Left ventricle myocardium inferior (tissue), 1 donor: ENCODE data around the gene ERC1. TPM values are rescaled to one million over a fixed set of nuclear protein-coding genes. Genes with fewer than 3 reads are reported as not detected.

ENCODE experiments used
- DNase-seq: peaks from one replicate; pipeline ENCODE4 v3.0.0-alpha.2; 2020
- H3K27ac ChIP-seq: fragments of 200-600 bp; replicated peaks from 2 replicates; pipeline ENCODE4 v1.8.0; 2021
- H3K27me3 ChIP-seq: fragments of 200-600 bp; 2 replicates; pipeline ENCODE4 v1.8.0; 2021; ENCODE audit warnings: low read depth
- H3K36me3 ChIP-seq: fragments of 200-600 bp; 2 replicates; pipeline ENCODE4 v1.8.0; 2021
- H3K4me1 ChIP-seq: fragments of 200-600 bp; 2 replicates; pipeline ENCODE4 v1.8.0; 2021
- H3K4me3 ChIP-seq: fragments of 200-600 bp; 2 replicates; pipeline ENCODE4 v1.8.0; 2021; ENCODE audit warnings: mild to moderate bottlenecking, moderate library complexity
- H3K9me3 ChIP-seq: fragments of 200-600 bp; replicated peaks from 2 replicates; pipeline ENCODE4 v1.8.0; 2021
- CTCF ChIP-seq: fragments of 200-600 bp; IDR thresholded peaks from 2 replicates; pipeline ENCODE4 v1.8.0; 2021; ENCODE audit warnings: antibody characterized with exemption, mild to moderate bottlenecking, borderline replicate concordance
- intact Hi-C: fragments of 100-400 bp; cut with micrococcal nuclease; formaldehyde crosslinking; loops from one replicate; pipeline ENCODE4 v1.11.0; 2022
- total RNA-seq: library from RNA; stranded (reverse); fragmentation: NEBNext Ultra II Directional; extraction: Animal tissue kit (Norgen Biotek cat#: 25700); gene quantifications from one replicate; pipeline ENCODE4 v1.2.1, GENCODE V29; 2021
- donor health status: DM: no; HTN: yes; CAD: no; lungs with severe emphysema.

The ERC1 gene
- total RNA-seq, 1 donor from 2014 or later = 50.8 TPM

- Histone ChIP-seq H3K9me3 (no peaks in the 10 kb centered on the region), H3K27ac (peak overlapping the region; percentile 51), H3K36me3 (peaks cover 2% of the 10 kb centered on the region), H3K4me1 (peaks cover 28% of the 10 kb centered on the region), H3K27me3 (no peaks in the 10 kb centered on the region), H3K4me3 (peak overlapping the region; percentile 0)
- intact Hi-C loops = no loop called here
- TF ChIP-seq CTCF = no peak
- no peak for DNase-seq
Measured at GRCh38 chr12:1077036-1077803, 86.2 kb downstream of the ERC1 start.

- no peak for TF ChIP-seq CTCF
- peaks cover 28% of the 10 kb centered on the region for H3K4me1 ChIP-seq
- no peak overlapping the region for H3K4me3 ChIP-seq
- H3K27me3 ChIP-seq = no peaks in the 10 kb centered on the region
- peaks cover 2% of the 10 kb centered on the region for H3K36me3 ChIP-seq
- intact Hi-C loops = no loop called here
- DNase-seq = no peak
- H3K9me3 ChIP-seq = no peaks in the 10 kb centered on the region
- H3K27ac ChIP-seq = peak overlapping the region; percentile 51
Measured at GRCh38 chr12:1078002-1078401, 87.0 kb downstream of the ERC1 start.

- no peaks in the 10 kb centered on the region for H3K9me3 ChIP-seq
- intact Hi-C loops = no loop called here
Measured at GRCh38 chr12:1080520-1081223, 89.6 kb downstream of the ERC1 start.

GRCh38 chr12:1083151-1083888 is 92.3 kb downstream of the ERC1 start:
- Histone ChIP-seq H3K9me3 (no peaks in the 10 kb centered on the region), H3K27ac (peak overlapping the region; percentile 46), H3K4me1 (peaks cover 17% of the 10 kb centered on the region), H3K36me3 (peaks cover 2% of the 10 kb centered on the region), H3K4me3 (peak overlapping the region; percentile 16), H3K27me3 (no peaks in the 10 kb centered on the region)
- DNase-seq = no peak
- TF ChIP-seq CTCF = no peak
- intact Hi-C loops = no loop called here

More at GRCh38 chr12:1080520-1081223, 89.6 kb downstream of the ERC1 start:
- H3K27me3 ChIP-seq = no peaks in the 10 kb centered on the region
- no peak overlapping the region for H3K27ac ChIP-seq
- no peak for DNase-seq
- TF ChIP-seq CTCF = no peak
- peaks cover 37% of the 10 kb centered on the region for H3K4me1 ChIP-seq
- H3K4me3 ChIP-seq = no peak overlapping the region
- peaks cover 2% of the 10 kb centered on the region for H3K36me3 ChIP-seq

GRCh38 chr12:1083889-1084262 is 92.9 kb downstream of the ERC1 start:
- DNase-seq = no peak
- Histone ChIP-seq H3K4me3 (no peak overlapping the region), H3K36me3 (peaks cover 2% of the 10 kb centered on the region), H3K27ac (peak overlapping the region; percentile 46), H3K4me1 (peaks cover 17% of the 10 kb centered on the region), H3K27me3 (no peaks in the 10 kb centered on the region), H3K9me3 (no peaks in the 10 kb centered on the region)
- TF ChIP-seq CTCF = no peak
- intact Hi-C loops = no loop called here
